Measurements from ENCODE around the gene MUC3A. TPM values are rescaled to one million over a fixed set of nuclear protein-coding genes. Genes with fewer than 3 reads are reported as not detected.
"Not testable (repeated sequence)": the region's sequence is repeated elsewhere in the genome, so short reads cannot be mapped to it uniquely, and the experiment has no call there.

Gene MUC3A
- total RNA-seq = 1 to 10 TPM in 1 of 4 donors, under 1 TPM in 3; 0.09 to 1.1 (median 0.24) TPM

GRCh38 chr7:100949227-100949932 is at the start of gene MUC3A:
Gene MUC3A, plus strand, starts transcription at chr7:100949534. Its CDS starts 91 bp downstream, at chr7:100949625.
- no peak for DNase-seq (ENCODE audit: low spot score)
- no peak for TF ChIP-seq CTCF (IDR thresholded peaks at IDR 0.05)
- no peak for ATAC-seq (ENCODE audit: low FRiP score)

- no peak for TF ChIP-seq CTCF (IDR thresholded peaks at IDR 0.05)
- ATAC-seq (ENCODE audit: low FRiP score) (no peak), DNase-seq (ENCODE audit: low spot score) (no peak)
Observed at GRCh38 chr7:100900978-100901377, 48.4 kb upstream of the MUC3A start.

- ATAC-seq (ENCODE audit: low FRiP score) (no peak), DNase-seq (ENCODE audit: low spot score) (no peak)
- TF ChIP-seq CTCF (IDR thresholded peaks at IDR 0.05) = no peak
Observed at GRCh38 chr7:100901921-100902332, 47.4 kb upstream of the MUC3A start.

- DNase-seq (ENCODE audit: low spot score) = no peak
- no peak for TF ChIP-seq CTCF (IDR thresholded peaks at IDR 0.05)
- no peak for ATAC-seq (ENCODE audit: low FRiP score)
Observed at GRCh38 chr7:100902638-100903037, 46.7 kb upstream of the MUC3A start.

GRCh38 chr7:100908512-100908911 is 40.8 kb upstream of the MUC3A start:
- no peak for ATAC-seq (ENCODE audit: low FRiP score)
- no peak for TF ChIP-seq CTCF (IDR thresholded peaks at IDR 0.05)
- no peak for DNase-seq (ENCODE audit: low spot score)

- ATAC-seq (ENCODE audit: low FRiP score); DNase-seq (ENCODE audit: low spot score): not testable (repeated sequence)
Observed at GRCh38 chr7:100910443-100910842, 38.9 kb upstream of the MUC3A start.

- no peak for DNase-seq (ENCODE audit: low spot score)
- no peak for TF ChIP-seq CTCF (IDR thresholded peaks at IDR 0.05)
- ATAC-seq (ENCODE audit: low FRiP score) = no peak
Observed at GRCh38 chr7:100911484-100911883, 37.9 kb upstream of the MUC3A start.
